ENCODE data around the gene BACH2. TPM values are rescaled to one million over a fixed set of nuclear protein-coding genes. Genes with fewer than 3 reads are reported as not detected.

BACH2 gene
- total RNA-seq, 4 donors from 2014 or later: 9.3 to 34.5 (median 11.1) TPM

DNA sequence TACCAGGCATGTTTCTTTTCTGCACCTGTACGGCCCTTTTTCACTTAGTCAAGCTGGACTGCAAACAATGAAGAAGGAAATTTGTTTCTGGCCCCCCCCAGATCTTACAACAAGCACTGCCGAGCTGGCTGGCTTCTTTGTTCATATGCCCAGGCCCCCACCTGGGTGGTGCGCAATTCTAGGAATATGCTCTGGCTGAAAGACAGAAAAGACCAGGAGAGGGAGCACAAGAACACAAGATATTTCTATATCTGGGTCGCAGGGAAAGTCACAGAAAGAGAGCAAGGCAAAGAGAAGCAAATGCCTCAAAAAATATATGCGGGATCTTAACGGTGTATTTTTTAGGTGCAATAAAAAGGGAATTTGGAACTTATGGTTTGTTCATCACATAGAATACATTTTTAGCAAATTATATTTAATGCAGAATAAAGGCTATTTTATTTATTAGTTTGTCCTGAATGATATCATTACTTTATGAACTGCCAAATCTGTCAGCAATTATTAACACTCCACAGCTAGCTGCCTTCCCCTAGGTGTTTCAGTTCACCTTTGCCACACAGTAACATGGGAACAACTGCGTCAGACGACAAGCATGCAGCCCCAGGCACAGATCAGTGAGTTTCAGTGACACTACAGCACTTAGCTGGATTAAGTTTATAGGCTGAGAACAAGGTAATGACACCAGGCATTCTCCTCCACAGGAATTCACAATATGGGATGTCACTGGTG lies 325.9 kb downstream of the BACH2 start:
- 21% methylated on average over 8 of the region's 8 CpGs for WGBS, 2 donors
- no peak overlapping the region for H3K4me3 ChIP-seq (ENCODE audit: low read depth, poor library complexity, severe bottlenecking)
- intact Hi-C loops (cut with DNase I; ENCODE audit: low total_unique reads): loop anchor here (5.0 kb wide), 1 partner anchor 1122 kb away; no protein-coding TSS in a partner anchor
- no peak for TF ChIP-seq POLR2A (IDR thresholded peaks at IDR 0.05)
- TF ChIP-seq, protein P1, sequence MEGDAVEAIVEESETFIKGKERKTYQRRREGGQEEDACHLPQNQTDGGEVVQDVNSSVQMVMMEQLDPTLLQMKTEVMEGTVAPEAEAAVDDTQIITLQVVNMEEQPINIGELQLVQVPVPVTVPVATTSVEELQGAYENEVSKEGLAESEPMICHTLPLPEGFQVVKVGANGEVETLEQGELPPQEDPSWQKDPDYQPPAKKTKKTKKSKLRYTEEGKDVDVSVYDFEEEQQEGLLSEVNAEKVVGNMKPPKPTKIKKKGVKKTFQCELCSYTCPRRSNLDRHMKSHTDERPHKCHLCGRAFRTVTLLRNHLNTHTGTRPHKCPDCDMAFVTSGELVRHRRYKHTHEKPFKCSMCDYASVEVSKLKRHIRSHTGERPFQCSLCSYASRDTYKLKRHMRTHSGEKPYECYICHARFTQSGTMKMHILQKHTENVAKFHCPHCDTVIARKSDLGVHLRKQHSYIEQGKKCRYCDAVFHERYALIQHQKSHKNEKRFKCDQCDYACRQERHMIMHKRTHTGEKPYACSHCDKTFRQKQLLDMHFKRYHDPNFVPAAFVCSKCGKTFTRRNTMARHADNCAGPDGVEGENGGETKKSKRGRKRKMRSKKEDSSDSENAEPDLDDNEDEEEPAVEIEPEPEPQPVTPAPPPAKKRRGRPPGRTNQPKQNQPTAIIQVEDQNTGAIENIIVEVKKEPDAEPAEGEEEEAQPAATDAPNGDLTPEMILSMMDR (IDR thresholded peaks at IDR 0.05): peak in 1 of 3 donors; percentile 60
- DNase-seq (ENCODE audit: low spot score in 2 of 2): no peak

DNA sequence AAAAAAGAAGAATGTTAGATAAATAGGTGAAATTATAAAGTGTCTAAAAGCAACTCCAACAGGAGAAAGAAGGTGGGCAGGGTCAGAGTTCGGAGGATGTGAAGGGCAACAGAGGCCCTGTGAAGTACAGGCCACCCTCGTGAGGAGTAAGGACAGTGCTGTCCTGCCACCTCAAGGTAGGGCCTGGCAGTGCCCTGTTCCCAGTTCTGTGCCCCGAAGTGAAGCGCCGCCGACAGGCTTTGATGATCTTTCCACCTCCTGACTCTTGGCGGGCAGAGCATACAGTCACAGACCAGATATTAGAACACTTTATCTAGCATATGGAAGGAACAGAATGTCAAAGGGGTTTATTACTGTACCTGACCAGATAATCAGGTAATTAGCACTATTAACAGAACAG lies 326.6 kb downstream of the BACH2 start:
- 86 to 94% methylated on average over 7 of the region's 7 CpGs for WGBS, 2 donors
- no peak overlapping the region for H3K4me3 ChIP-seq (ENCODE audit: low read depth, poor library complexity, severe bottlenecking)
- TF ChIP-seq, protein P1 (IDR thresholded peaks at IDR 0.05): no peak
- TF ChIP-seq POLR2A (IDR thresholded peaks at IDR 0.05): no peak
- intact Hi-C loops (cut with DNase I; ENCODE audit: low total_unique reads): loop anchor here (5.0 kb wide), 1 partner anchor 1122 kb away; no protein-coding TSS in a partner anchor
- DNase-seq (ENCODE audit: low spot score in 2 of 2): no peak

DNA sequence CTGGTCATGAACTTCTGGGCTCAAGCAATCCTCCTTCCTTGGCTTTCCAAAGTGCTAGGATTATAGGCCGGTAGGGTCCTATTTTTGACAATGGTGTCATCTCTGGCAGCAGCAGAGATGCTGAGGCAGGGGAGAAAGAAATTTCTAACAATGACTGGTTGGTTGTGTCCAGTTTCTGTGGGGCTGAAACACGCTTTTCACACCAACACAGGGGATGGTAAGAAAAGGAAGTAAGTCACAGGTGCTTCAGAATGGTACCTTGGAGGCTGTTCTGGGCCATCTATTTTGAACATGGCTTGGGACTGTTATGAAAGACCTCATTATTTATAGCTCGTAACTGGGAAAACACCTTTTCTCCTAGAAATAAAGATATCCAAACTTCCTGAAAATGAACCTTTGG lies 329.7 kb downstream of the BACH2 start:
- no peak for TF ChIP-seq POLR2A (IDR thresholded peaks at IDR 0.05)
- TF ChIP-seq, protein P1 (IDR thresholded peaks at IDR 0.05): no peak
- WGBS, 2 donors: 94 to 96% methylated on average over 3 of the region's 3 CpGs
- intact Hi-C loops (cut with DNase I; ENCODE audit: low total_unique reads): no loop called here
- H3K4me3 ChIP-seq (ENCODE audit: low read depth, poor library complexity, severe bottlenecking): no peak overlapping the region
- DNase-seq (ENCODE audit: low spot score in 2 of 2): no peak

DNA sequence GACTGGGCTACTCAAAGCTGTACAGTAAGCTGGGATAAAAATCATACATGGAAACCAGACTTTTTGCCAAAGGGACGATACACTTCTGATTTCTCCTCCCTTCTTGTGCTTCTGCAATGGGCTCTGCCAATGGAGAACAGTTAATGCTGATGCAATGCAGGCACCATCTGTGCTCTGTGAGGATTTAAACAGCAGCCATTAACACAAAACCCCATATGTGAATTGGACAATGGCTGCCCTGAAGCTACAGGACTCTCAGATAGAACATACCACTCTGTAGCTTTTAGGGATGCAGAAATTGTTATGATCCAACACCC lies 330.5 kb downstream of the BACH2 start:
- no peak for DNase-seq (ENCODE audit: low spot score in 2 of 2)
- intact Hi-C loops (cut with DNase I; ENCODE audit: low total_unique reads): no loop called here
- H3K4me3 ChIP-seq (ENCODE audit: low read depth, poor library complexity, severe bottlenecking): no peak overlapping the region
- WGBS, 2 donors: 65 to 73% methylated on average over 1 of the region's 1 CpG
- TF ChIP-seq, protein P1 (IDR thresholded peaks at IDR 0.05): no peak
- TF ChIP-seq POLR2A (IDR thresholded peaks at IDR 0.05): no peak

DNA sequence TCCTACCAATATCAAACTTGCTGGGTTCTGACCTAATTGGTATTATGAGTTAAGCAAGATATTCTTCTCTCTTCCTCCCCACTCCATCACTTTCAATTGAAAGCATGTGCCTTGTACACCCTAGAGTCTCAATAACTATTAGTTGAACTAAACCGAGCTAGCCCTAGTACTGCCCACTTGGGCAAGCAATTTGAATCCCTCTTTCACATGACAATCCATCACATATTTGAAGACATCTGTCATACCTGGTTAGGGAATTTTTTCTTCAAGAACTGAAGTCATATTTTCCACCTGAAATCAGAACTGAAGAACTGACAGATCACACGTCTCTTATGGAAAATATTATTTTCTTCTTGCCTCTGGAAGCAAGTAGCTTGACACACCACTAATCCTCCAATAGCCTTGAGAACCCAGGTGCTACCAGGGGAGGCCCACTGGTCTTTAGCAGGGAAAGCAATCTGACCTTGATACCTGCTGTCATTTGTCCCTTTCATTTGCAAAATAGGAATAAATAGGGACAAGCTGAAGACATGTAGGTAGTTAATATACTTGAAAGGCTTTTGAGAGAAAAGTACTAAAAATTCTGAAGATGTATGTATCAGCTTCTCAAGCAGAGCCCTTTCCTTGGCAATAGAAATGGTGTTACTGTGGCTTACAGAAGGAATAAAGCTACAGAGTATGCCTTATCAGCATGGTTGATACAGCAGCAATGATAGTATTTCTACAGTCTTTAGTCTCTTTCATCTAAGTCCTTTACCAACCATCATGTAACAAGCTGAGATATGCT lies 331.0 kb downstream of the BACH2 start:
- 81 to 88% methylated on average over 2 of the region's 2 CpGs for WGBS, 2 donors
- H3K4me3 ChIP-seq (ENCODE audit: low read depth, poor library complexity, severe bottlenecking): no peak overlapping the region
- TF ChIP-seq POLR2A (IDR thresholded peaks at IDR 0.05): no peak
- TF ChIP-seq, protein P1 (IDR thresholded peaks at IDR 0.05): no peak
- no peak for DNase-seq (ENCODE audit: low spot score in 2 of 2)
- intact Hi-C loops (cut with DNase I; ENCODE audit: low total_unique reads): no loop called here
